GM23338 (cell line): ENCODE data around the gene AMPD2. TPM values are rescaled to one million over a fixed set of nuclear protein-coding genes. Genes with fewer than 3 reads are reported as not detected.
A peak's percentile ranks its signal among the peaks of the same experiment; 100 is the strongest.

ENCODE experiments used
- ATAC-seq: fragments of 200-7000 bp; cut with Tn5 transposase; 3 replicates; pipeline ENCODE4 v1.9.1; 2020
- DNase-seq: peaks from one replicate; pipeline ENCODE4 v3.0.0-alpha.2; 2015; ENCODE audit warnings: low spot score
- H2AFZ ChIP-seq: fragments of 200-600 bp; sonication (generic); 2 replicates; pipeline ENCODE4 v1.8.0; 2016; ENCODE audit warnings: antibody characterized with exemption, mild to moderate bottlenecking, moderate library complexity
- H3F3A ChIP-seq: fragments of 200-600 bp; sonication (generic); replicated peaks from 2 replicates; pipeline ENCODE4 v1.8.0; 2017; ENCODE audit warnings: antibody characterized with exemption, mixed run types, low read depth
- H3K27ac ChIP-seq: fragments of 200-600 bp; sonication (generic); 2 replicates; pipeline ENCODE4 v1.6.1; 2016; ENCODE audit warnings: low read depth
- H3K27me3 ChIP-seq: fragments of 200-600 bp; sonication (generic); 2 replicates; pipeline ENCODE4 v1.8.0; 2016; ENCODE audit warnings: mild to moderate bottlenecking, mixed run types, moderate library complexity; ENCODE audit not compliant: insufficient read depth
- H3K36me3 ChIP-seq: fragments of 200-600 bp; sonication (generic); 2 replicates; pipeline ENCODE4 v1.8.0; 2016; ENCODE audit warnings: mild to moderate bottlenecking; ENCODE audit not compliant: insufficient read depth
- H3K4me1 ChIP-seq: fragments of 200-600 bp; sonication (generic); 2 replicates; pipeline ENCODE4 v1.8.0; 2016; ENCODE audit warnings: mild to moderate bottlenecking, moderate library complexity; ENCODE audit not compliant: insufficient read depth
- H3K4me2 ChIP-seq: fragments of 200-600 bp; sonication (generic); 2 replicates; pipeline ENCODE4 v1.7.1; 2017; ENCODE audit warnings: mixed run types
- H3K4me3 ChIP-seq: fragments of 200-600 bp; sonication (generic); 2 replicates; pipeline ENCODE4 v1.6.1; 2016; ENCODE audit warnings: mixed run types
- H3K79me2 ChIP-seq: fragments of 200-600 bp; sonication (generic); replicated peaks from 2 replicates; pipeline ENCODE4 v1.8.0; 2017; ENCODE audit warnings: mild to moderate bottlenecking; ENCODE audit not compliant: insufficient read depth
- H3K9me2 ChIP-seq: fragments of 200-600 bp; sonication (generic); 2 replicates; pipeline ENCODE4 v1.8.0; 2017; ENCODE audit not compliant: insufficient read depth
- H4K20me1 ChIP-seq: fragments of 200-600 bp; sonication (generic); replicated peaks from 2 replicates; pipeline ENCODE4 v1.8.0; 2017; ENCODE audit warnings: mild to moderate bottlenecking; ENCODE audit not compliant: insufficient read depth
- H3K27ac Mint-ChIP-seq: 2 replicates; pipeline ENCODE4 v1.8.0; 2020; ENCODE audit warnings: inconsistent platforms, mild to moderate bottlenecking, moderate library complexity, mixed read lengths
- H3K27me3 Mint-ChIP-seq: 3 replicates; pipeline ENCODE4 v1.8.0; 2022; ENCODE audit warnings: low read depth, mild to moderate bottlenecking, moderate library complexity, mixed read lengths, inconsistent platforms; ENCODE audit not compliant: insufficient read depth, poor library complexity
- H3K36me3 Mint-ChIP-seq: 3 replicates; pipeline ENCODE4 v1.8.0; 2021; ENCODE audit warnings: low read depth, mild to moderate bottlenecking, inconsistent platforms, moderate library complexity, mixed read lengths
- H3K4me1 Mint-ChIP-seq: 3 replicates; pipeline ENCODE4 v1.8.0; 2020; ENCODE audit warnings: mild to moderate bottlenecking, inconsistent platforms, mixed read lengths
- H3K4me3 Mint-ChIP-seq: 3 replicates; pipeline ENCODE4 v1.8.0; 2021; ENCODE audit warnings: moderate library complexity, mild to moderate bottlenecking, inconsistent platforms, mixed read lengths
- H3K9me3 Mint-ChIP-seq: 3 replicates; pipeline ENCODE4 v1.8.0; 2020; ENCODE audit warnings: moderate library complexity, mild to moderate bottlenecking, inconsistent platforms, mixed read lengths
- EZH2 ChIP-seq: fragments of 200-600 bp; sonication (generic); IDR thresholded peaks from one replicate; pipeline ENCODE4 v1.8.0; 2017; ENCODE audit warnings: antibody characterized with exemption, mild to moderate bottlenecking, low read depth; ENCODE audit not compliant: unreplicated experiment
- EZH2phosphoT487 ChIP-seq: fragments of 200-600 bp; sonication (generic); IDR thresholded peaks from one replicate; pipeline ENCODE4 v1.8.1; 2018; ENCODE audit warnings: antibody characterized with exemption; ENCODE audit not compliant: unreplicated experiment
- JUNB ChIP-seq: IDR thresholded peaks from one replicate; pipeline ENCODE4 v1.6.1; 2016; ENCODE audit warnings: antibody characterized with exemption; ENCODE audit not compliant: unreplicated experiment
- POLR2AphosphoS5 ChIP-seq: IDR thresholded peaks from 2 replicates; pipeline ENCODE4 v1.6.1; 2016; ENCODE audit warnings: antibody characterized with exemption, low read depth
- REST ChIP-seq: IDR thresholded peaks from one replicate; pipeline ENCODE4 v1.6.1; 2018; ENCODE audit warnings: antibody characterized with exemption; ENCODE audit not compliant: unreplicated experiment
- polyA plus RNA-seq: library from polyadenylated mRNA; unstranded; fragments of >200 nt; fragmentation: Nextera tagmentation; extraction: Ambion mirVana; gene quantifications from 2 replicates; pipeline ENCODE4 v1.2.1, GENCODE V29; 2016
- total RNA-seq: library from RNA; depleted of rRNA; stranded (reverse); fragments of >200 nt; shearing (Covaris generic); gene quantifications from 2 replicates; pipeline ENCODE4 v1.2.3, GENCODE V29; 2014

The AMPD2 gene
- total and polyA plus RNA-seq, 2 experiments from 2014 or later = 24.5 to 62.1 TPM

DNA sequence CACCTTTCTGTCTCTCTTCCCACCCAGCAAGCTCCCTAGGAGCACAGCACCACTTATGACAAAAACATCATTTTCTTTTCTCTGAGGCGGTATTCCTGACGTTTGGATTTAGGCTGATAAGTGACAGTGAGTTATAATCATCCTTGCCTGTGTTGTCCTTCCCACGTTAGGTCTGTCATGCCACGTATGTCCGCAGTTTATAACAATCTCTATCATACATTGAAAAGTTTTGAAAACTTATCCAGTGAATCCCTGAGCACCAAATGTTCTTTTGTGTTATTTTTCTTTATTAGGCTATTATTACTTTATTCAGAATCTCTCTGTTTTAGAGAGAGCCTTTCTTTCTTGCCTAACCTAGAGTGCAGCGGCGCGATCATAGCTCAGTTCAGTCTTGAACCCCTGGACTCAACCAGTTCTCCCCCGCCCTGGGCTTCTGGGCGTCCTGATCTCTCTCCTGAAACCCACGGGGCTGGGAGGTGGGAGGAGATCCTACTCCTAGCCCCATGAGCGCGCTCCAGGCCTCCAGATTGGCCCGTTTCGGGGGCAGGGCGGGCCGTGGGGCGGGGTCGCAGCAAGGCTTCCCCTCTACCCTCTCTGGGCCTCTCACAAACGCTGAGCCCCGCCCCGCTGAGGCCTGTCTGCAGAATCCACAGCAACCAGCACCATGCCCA, 48.0 kb downstream of the AMPD2 start, which contains the start of gene GSTM2:
GSTM2 (plus strand) TSS at position 606 of the 671 bp plus-strand sequence; CDS start at position 665, 59 bp downstream.
- no peak within 1 kb of the TSS for H3K27ac ChIP-seq
- H3K79me2 ChIP-seq = no peaks in the 10 kb centered on the region
- TF ChIP-seq POLR2AphosphoS5 (peak; percentile 51), EZH2phosphoT487 (no peak)
- ATAC-seq (peak; percentile 100), DNase-seq (peak; percentile 96)
- peak within 1 kb of the TSS; percentile 76 for H3K4me3 Mint-ChIP-seq
- H3K36me3 ChIP-seq = no peaks in the 10 kb centered on the region
- no peaks in the 10 kb centered on the region for H4K20me1 ChIP-seq
- peaks cover 8% of the 10 kb centered on the region; the same call in 1 of the 2 replicates for H3K4me1 ChIP-seq
- H3K4me1 Mint-ChIP-seq = peaks cover 9% of the 10 kb centered on the region; the same call in 2 of the 3 replicates
- H3K9me2 ChIP-seq = no peaks in the 10 kb centered on the region
- peak within 1 kb of the TSS; percentile 56 for H3K4me3 ChIP-seq
- H3K27ac Mint-ChIP-seq = peak within 1 kb of the TSS; percentile 62; the same call in 1 of the 2 replicates
- no peaks in the 10 kb centered on the region for H3K27me3 ChIP-seq
- H3F3A ChIP-seq = no peaks in the 10 kb centered on the region
- H2AFZ ChIP-seq = peak within 1 kb of the TSS; percentile 90
- H3K4me2 ChIP-seq = peak within 1 kb of the TSS; percentile 72
- no peaks in the 10 kb centered on the region for H3K9me3 Mint-ChIP-seq
- no peaks in the 10 kb centered on the region for H3K36me3 Mint-ChIP-seq
- peaks cover 2% of the 10 kb centered on the region for H3K27me3 Mint-ChIP-seq

DNA sequence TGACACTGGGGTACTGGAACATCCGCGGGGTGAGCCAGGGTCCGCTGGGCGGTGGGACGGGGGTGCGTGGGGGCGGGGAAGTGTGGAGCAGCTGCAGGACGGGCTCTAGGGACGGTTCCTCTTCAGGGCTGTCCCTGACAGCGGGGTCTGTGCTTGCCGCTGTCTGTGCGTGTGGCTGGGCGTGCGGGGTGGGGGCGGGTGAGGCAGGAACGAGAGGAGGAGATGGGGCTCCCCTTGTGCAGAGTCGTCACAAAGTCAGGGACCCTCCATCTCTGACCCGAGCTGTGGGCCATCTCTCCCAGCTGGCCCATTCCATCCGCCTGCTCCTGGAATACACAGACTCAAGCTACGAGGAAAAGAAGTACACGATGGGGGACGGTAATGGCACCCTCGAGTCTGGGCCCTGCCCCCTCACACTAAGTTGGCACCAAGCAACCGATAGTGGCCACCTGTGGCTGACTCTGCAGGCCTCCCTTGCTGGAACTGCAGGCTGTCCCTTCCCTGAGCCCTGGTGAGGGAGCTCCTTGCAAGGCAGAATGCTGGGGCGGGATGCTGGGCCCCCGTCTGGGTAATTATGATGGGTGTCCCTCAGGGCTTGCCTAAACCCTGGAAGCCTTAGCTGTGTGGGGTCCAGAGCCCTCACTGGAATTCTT, 48.6 kb downstream of the AMPD2 start:
- Histone ChIP-seq H3K27ac (no peak overlapping the region), H3K4me1 (peaks cover 8% of the 10 kb centered on the region; the same call in 1 of the 2 replicates), H3K27me3 (no peaks in the 10 kb centered on the region), H3K79me2 (no peaks in the 10 kb centered on the region), H4K20me1 (no peaks in the 10 kb centered on the region), H3K4me2 (peak overlapping the region; percentile 72), H3K36me3 (no peaks in the 10 kb centered on the region), H3K4me3 (peak overlapping the region; percentile 56), H2AFZ (peak overlapping the region; percentile 90), H3K9me2 (no peaks in the 10 kb centered on the region), H3F3A (no peaks in the 10 kb centered on the region)
- ATAC-seq (peak; percentile 74), DNase-seq (no peak)
- H3K4me1 Mint-ChIP-seq = peaks cover 9% of the 10 kb centered on the region; the same call in 2 of the 3 replicates
- H3K9me3 Mint-ChIP-seq = no peaks in the 10 kb centered on the region
- no peaks in the 10 kb centered on the region for H3K36me3 Mint-ChIP-seq
- H3K27me3 Mint-ChIP-seq = peaks cover 2% of the 10 kb centered on the region
- peak overlapping the region; percentile 76 for H3K4me3 Mint-ChIP-seq
- TF ChIP-seq REST = no peak
- no peak for TF ChIP-seq EZH2
- TF ChIP-seq JUNB = no peak
- no peak overlapping the region for H3K27ac Mint-ChIP-seq
